Neutrophil (primary cell): Measurements from ENCODE around the gene NGF.

Source experiments
- H3K27ac ChIP-seq: fragments of 200-600 bp; sonication (generic); 2 replicates; pipeline ENCODE4 v1.5.1; 2016; ENCODE audit warnings: mild to moderate bottlenecking, moderate library complexity
- H3K27me3 ChIP-seq: fragments of 200-600 bp; sonication (generic); 2 replicates; pipeline ENCODE4 v1.6.0; 2016; ENCODE audit warnings: mild to moderate bottlenecking
- H3K36me3 ChIP-seq: fragments of 200-600 bp; sonication (generic); 2 replicates; pipeline ENCODE4 v1.5.1; 2017
- H3K4me1 ChIP-seq, 2 experiments: fragments of 200-600 bp in 1 of 2; sonication (generic) in 1 of 2; 1 replicate in 1 of 2; 2 replicates in 1 of 2; pipeline versions ENCODE4 v1.5.1 to v1.6.1; 2013 to 2016; ENCODE audit warnings: low read depth in 1 of 2, low read length in 1 of 2, mild to moderate bottlenecking in 1 of 2, moderate library complexity in 1 of 2; ENCODE audit not compliant: control insufficient read depth in 1 of 2, insufficient read depth in 1 of 2
- H3K4me3 ChIP-seq, 2 experiments: fragments of 200-600 bp in 1 of 2; sonication (generic) in 1 of 2; 1 replicate in 1 of 2; 2 replicates in 1 of 2; pipeline ENCODE4 v1.5.1; 2013 to 2016; ENCODE audit warnings: low read depth in 1 of 2, low read length in 1 of 2, mild to moderate bottlenecking in 1 of 2, moderate library complexity in 1 of 2
- H3K9me3 ChIP-seq: fragments of 200-600 bp; sonication (generic); 2 replicates; pipeline ENCODE4 v1.5.1; 2016
- CTCF ChIP-seq: fragments of 200-600 bp; sonication (generic); IDR thresholded peaks from 2 replicates; pipeline ENCODE4 v1.5.1; 2016; ENCODE audit warnings: antibody characterized with exemption

Gene NGF

GRCh38 chr1:115237023-115237422, 101.0 kb downstream of the NGF start:
- H3K4me3 ChIP-seq: no peak overlapping the region
- H3K27me3 ChIP-seq: no peaks in the 10 kb centered on the region
- no peaks in the 10 kb centered on the region for H3K4me1 ChIP-seq
- TF ChIP-seq CTCF: no peak
- no peaks in the 10 kb centered on the region for H3K9me3 ChIP-seq
- no peaks in the 10 kb centered on the region for H3K36me3 ChIP-seq
- H3K27ac ChIP-seq: no peak overlapping the region
